ENCODE results near the gene ASXL1. TPM values are rescaled to one million over a fixed set of nuclear protein-coding genes. Genes with fewer than 3 reads are reported as not detected.

Gene ASXL1
- total and polyA plus RNA-seq, 10 of the 15 experiments (the other 5 are each of a cell fraction or from before 2014, with no cell fraction given) = 11.0 to 87.6 (median 56.8) TPM

DNA sequence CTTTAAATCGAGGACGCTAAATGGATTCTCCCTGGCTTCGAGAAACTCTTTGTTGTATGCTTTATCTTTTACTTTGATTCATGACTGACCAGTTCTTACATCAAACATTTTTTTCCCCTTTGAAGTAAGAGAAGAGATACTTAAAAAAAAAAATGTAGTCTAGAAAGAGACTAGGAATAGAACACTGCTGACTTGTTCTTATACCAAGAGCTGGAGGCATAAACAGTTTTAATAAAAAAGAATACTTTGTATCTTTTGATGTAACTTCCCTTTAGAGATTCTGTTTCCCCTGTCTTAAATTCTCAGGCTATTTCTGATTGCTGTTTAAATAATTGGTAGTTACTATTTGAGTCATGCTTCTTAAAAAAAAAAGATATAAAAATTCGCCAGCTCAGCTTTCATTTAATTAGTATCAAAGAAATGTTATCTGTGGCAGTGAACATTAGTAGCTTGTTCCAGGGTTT is 4.8 kb downstream of the ASXL1 start (continued):
- TF ChIP-seq, protein P1, sequence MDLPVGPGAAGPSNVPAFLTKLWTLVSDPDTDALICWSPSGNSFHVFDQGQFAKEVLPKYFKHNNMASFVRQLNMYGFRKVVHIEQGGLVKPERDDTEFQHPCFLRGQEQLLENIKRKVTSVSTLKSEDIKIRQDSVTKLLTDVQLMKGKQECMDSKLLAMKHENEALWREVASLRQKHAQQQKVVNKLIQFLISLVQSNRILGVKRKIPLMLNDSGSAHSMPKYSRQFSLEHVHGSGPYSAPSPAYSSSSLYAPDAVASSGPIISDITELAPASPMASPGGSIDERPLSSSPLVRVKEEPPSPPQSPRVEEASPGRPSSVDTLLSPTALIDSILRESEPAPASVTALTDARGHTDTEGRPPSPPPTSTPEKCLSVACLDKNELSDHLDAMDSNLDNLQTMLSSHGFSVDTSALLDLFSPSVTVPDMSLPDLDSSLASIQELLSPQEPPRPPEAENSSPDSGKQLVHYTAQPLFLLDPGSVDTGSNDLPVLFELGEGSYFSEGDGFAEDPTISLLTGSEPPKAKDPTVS (IDR thresholded peaks at IDR 0.05; ENCODE audit: low read depth, low read length) = no peak
- TF ChIP-seq TCF12 (IDR thresholded peaks at IDR 0.05; ENCODE audit: low read depth, low read length) (no peak), BCL11A (IDR thresholded peaks at IDR 0.05; ENCODE audit: low read depth, low read length) (no peak), SPI1 (IDR thresholded peaks at IDR 0.05; ENCODE audit: borderline replicate concordance, insufficient read depth, low read depth, low read length) (no peak), JUND (IDR thresholded peaks at IDR 0.05; ENCODE audit: low read depth, low read length) (no peak), LARP7 (IDR thresholded peaks at IDR 0.05) (no peak), NRF1 (conservative IDR thresholded peaks at IDR 0.05; ENCODE audit: low read depth, low read length) (no peak), SREBF1 (IDR thresholded peaks at IDR 0.05; ENCODE audit: low read length) (no peak), ASH2L (IDR thresholded peaks at IDR 0.05; ENCODE audit: borderline replicate concordance, low read depth) (no peak), MEF2B (IDR thresholded peaks at IDR 0.05; ENCODE audit: partially characterized antibody, poor library complexity, severe bottlenecking) (peak; percentile 44), IRF4 (IDR thresholded peaks at IDR 0.05; ENCODE audit: low read depth, low read length) (no peak), ATF7 (IDR thresholded peaks at IDR 0.05; ENCODE audit: low read depth) (0 out of 2 replicates have a peak, but pooled peaks have one; percentile 11), SUPT20H (IDR thresholded peaks at IDR 0.05; ENCODE audit: borderline replicate concordance, control insufficient read depth, low read depth, low read length) (no peak), POLR2A (IDR thresholded peaks at IDR 0.05; ENCODE audit: low read depth, low read length) (no peak), JUNB (IDR thresholded peaks at IDR 0.05) (peak; percentile 87), MEF2A (IDR thresholded peaks at IDR 0.05; ENCODE audit: insufficient read depth, low read depth, low read length) (peak; percentile 69; the same call in 1 of the 2 replicates), CEBPB (IDR thresholded peaks at IDR 0.05; ENCODE audit: borderline replicate concordance in 1 of 2, low read depth in 2 of 2, low read length in 2 of 2) (0 out of 4 replicates have a peak, but pooled peaks of 1 of the 2 experiments have one; percentile 54), HCFC1 (IDR thresholded peaks at IDR 0.05; ENCODE audit: low read length) (no peak), MYC (IDR thresholded peaks at IDR 0.05; ENCODE audit: insufficient read depth, insufficient read length, insufficient replicate concordance, low read length, severe bottlenecking) (no peak), FOS (IDR thresholded peaks at IDR 0.05; ENCODE audit: borderline replicate concordance, extremely low read depth, insufficient read length) (no peak), NR2C1 (IDR thresholded peaks at IDR 0.05) (no peak)
- TF ChIP-seq, protein P2, sequence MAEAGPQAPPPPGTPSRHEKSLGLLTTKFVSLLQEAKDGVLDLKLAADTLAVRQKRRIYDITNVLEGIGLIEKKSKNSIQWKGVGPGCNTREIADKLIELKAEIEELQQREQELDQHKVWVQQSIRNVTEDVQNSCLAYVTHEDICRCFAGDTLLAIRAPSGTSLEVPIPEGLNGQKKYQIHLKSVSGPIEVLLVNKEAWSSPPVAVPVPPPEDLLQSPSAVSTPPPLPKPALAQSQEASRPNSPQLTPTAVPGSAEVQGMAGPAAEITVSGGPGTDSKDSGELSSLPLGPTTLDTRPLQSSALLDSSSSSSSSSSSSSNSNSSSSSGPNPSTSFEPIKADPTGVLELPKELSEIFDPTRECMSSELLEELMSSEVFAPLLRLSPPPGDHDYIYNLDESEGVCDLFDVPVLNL (IDR thresholded peaks at IDR 0.05; ENCODE audit: low read depth, low read length) = no peak
- TF ChIP-seq, protein P3, sequence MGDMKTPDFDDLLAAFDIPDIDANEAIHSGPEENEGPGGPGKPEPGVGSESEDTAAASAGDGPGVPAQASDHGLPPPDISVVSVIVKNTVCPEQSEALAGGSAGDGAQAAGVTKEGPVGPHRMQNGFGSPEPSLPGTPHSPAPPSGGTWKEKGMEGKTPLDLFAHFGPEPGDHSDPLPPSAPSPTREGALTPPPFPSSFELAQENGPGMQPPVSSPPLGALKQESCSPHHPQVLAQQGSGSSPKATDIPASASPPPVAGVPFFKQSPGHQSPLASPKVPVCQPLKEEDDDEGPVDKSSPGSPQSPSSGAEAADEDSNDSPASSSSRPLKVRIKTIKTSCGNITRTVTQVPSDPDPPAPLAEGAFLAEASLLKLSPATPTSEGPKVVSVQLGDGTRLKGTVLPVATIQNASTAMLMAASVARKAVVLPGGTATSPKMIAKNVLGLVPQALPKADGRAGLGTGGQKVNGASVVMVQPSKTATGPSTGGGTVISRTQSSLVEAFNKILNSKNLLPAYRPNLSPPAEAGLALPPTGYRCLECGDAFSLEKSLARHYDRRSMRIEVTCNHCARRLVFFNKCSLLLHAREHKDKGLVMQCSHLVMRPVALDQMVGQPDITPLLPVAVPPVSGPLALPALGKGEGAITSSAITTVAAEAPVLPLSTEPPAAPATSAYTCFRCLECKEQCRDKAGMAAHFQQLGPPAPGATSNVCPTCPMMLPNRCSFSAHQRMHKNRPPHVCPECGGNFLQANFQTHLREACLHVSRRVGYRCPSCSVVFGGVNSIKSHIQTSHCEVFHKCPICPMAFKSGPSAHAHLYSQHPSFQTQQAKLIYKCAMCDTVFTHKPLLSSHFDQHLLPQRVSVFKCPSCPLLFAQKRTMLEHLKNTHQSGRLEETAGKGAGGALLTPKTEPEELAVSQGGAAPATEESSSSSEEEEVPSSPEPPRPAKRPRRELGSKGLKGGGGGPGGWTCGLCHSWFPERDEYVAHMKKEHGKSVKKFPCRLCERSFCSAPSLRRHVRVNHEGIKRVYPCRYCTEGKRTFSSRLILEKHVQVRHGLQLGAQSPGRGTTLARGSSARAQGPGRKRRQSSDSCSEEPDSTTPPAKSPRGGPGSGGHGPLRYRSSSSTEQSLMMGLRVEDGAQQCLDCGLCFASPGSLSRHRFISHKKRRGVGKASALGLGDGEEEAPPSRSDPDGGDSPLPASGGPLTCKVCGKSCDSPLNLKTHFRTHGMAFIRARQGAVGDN (IDR thresholded peaks at IDR 0.05) = no peak
- TF ChIP-seq, protein P4, sequence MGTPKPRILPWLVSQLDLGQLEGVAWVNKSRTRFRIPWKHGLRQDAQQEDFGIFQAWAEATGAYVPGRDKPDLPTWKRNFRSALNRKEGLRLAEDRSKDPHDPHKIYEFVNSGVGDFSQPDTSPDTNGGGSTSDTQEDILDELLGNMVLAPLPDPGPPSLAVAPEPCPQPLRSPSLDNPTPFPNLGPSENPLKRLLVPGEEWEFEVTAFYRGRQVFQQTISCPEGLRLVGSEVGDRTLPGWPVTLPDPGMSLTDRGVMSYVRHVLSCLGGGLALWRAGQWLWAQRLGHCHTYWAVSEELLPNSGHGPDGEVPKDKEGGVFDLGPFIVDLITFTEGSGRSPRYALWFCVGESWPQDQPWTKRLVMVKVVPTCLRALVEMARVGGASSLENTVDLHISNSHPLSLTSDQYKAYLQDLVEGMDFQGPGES (IDR thresholded peaks at IDR 0.05) = no peak
